ENCODE results near the gene TUBGCP5. TPM values are rescaled to one million over a fixed set of nuclear protein-coding genes. Genes with fewer than 3 reads are reported as not detected.

The TUBGCP5 gene
- total RNA-seq, 4 donors from 2014 or later = 11.0 to 21.8 (median 13.6) TPM

- intact Hi-C loops (cut with DNase I; ENCODE audit: low total_unique reads) = no loop called here
- DNase-seq (ENCODE audit: low spot score in 2 of 2) = peak in 1 of 2 donors; percentile 81
- no peak for TF ChIP-seq POLR2A (IDR thresholded peaks at IDR 0.05)
- TF ChIP-seq CTCF (IDR thresholded peaks at IDR 0.05) = no peak
- no peak overlapping the region for H3K4me3 ChIP-seq (ENCODE audit: low read depth, poor library complexity, severe bottlenecking)
- 95 to 96% methylated on average over 23 of the region's 23 CpGs for WGBS, 2 donors
Measured at GRCh38 chr15:23065836-23066235, 26.5 kb upstream of the TUBGCP5 start.

- intact Hi-C loops (cut with DNase I; ENCODE audit: low total_unique reads) = no loop called here
- TF ChIP-seq POLR2A (IDR thresholded peaks at IDR 0.05) = no peak
- TF ChIP-seq CTCF (IDR thresholded peaks at IDR 0.05) = no peak
- DNase-seq (ENCODE audit: low spot score in 2 of 2) = peak in 1 of 2 donors; percentile 52
- 78 to 83% methylated on average over 1 to 4 of the region's 5 CpGs for WGBS, 2 donors
- no peak overlapping the region for H3K4me3 ChIP-seq (ENCODE audit: low read depth, poor library complexity, severe bottlenecking)
Measured at GRCh38 chr15:23064156-23064555, 24.8 kb upstream of the TUBGCP5 start.

GRCh38 chr15:23057707-23058106 lies 18.3 kb upstream of the TUBGCP5 start:
- H3K4me3 ChIP-seq (ENCODE audit: low read depth, poor library complexity, severe bottlenecking) = no peak overlapping the region
- intact Hi-C loops (cut with DNase I; ENCODE audit: low total_unique reads) = no loop called here
- TF ChIP-seq POLR2A (IDR thresholded peaks at IDR 0.05) (no peak), CTCF (IDR thresholded peaks at IDR 0.05) (no peak)
- DNase-seq (ENCODE audit: low spot score in 2 of 2) = no peak

- TF ChIP-seq POLR2A (IDR thresholded peaks at IDR 0.05) = no peak
- TF ChIP-seq CTCF (IDR thresholded peaks at IDR 0.05) = no peak
- WGBS, 2 donors = 71 to 72% methylated on average over 5 of the region's 5 CpGs
- intact Hi-C loops (cut with DNase I; ENCODE audit: low total_unique reads) = no loop called here
- DNase-seq (ENCODE audit: low spot score in 2 of 2) = no peak
- H3K4me3 ChIP-seq (ENCODE audit: low read depth, poor library complexity, severe bottlenecking) = no peak overlapping the region
Measured at GRCh38 chr15:23055316-23055715, 15.9 kb upstream of the TUBGCP5 start.

- 75 to 80% methylated on average over 2 of the region's 2 CpGs for WGBS, 2 donors
- TF ChIP-seq CTCF (IDR thresholded peaks at IDR 0.05) (no peak), POLR2A (IDR thresholded peaks at IDR 0.05) (no peak)
- intact Hi-C loops (cut with DNase I; ENCODE audit: low total_unique reads) = no loop called here
- no peak overlapping the region for H3K4me3 ChIP-seq (ENCODE audit: low read depth, poor library complexity, severe bottlenecking)
- DNase-seq (ENCODE audit: low spot score in 2 of 2) = no peak
Measured at GRCh38 chr15:23052522-23052921, 13.2 kb upstream of the TUBGCP5 start.

GRCh38 chr15:23050708-23051107 lies 11.3 kb upstream of the TUBGCP5 start:
- 47 to 62% methylated on average over 1 of the region's 1 CpG for WGBS, 2 donors
- intact Hi-C loops (cut with DNase I; ENCODE audit: low total_unique reads) = no loop called here
- no peak for TF ChIP-seq CTCF (IDR thresholded peaks at IDR 0.05)
- no peak overlapping the region for H3K4me3 ChIP-seq (ENCODE audit: low read depth, poor library complexity, severe bottlenecking)
- DNase-seq (ENCODE audit: low spot score in 2 of 2) = no peak
